KMS-11 (cell line): Measurements from ENCODE around the gene FBXO2.

Experiments
- H2AFZ ChIP-seq: fragments of 200-600 bp; sonication (generic); 2 replicates; pipeline ENCODE4 v1.6.1; 2016; ENCODE audit warnings: antibody characterized with exemption, mixed run types, low read depth
- H3K27ac ChIP-seq: fragments of 200-600 bp; sonication (generic); 2 replicates; pipeline ENCODE4 v1.6.1; 2016; ENCODE audit warnings: mild to moderate bottlenecking, mixed run types
- H3K27me3 ChIP-seq: fragments of 200-600 bp; sonication (generic); 2 replicates; pipeline ENCODE4 v1.6.1; 2017; ENCODE audit warnings: mild to moderate bottlenecking, low read depth, mixed run types, moderate library complexity; ENCODE audit not compliant: insufficient read depth
- H3K36me3 ChIP-seq: fragments of 200-600 bp; sonication (generic); 2 replicates; pipeline ENCODE4 v1.6.1; 2017; ENCODE audit warnings: mild to moderate bottlenecking, mixed run types; ENCODE audit not compliant: insufficient read depth
- H3K4me1 ChIP-seq: fragments of 200-600 bp; sonication (generic); 2 replicates; pipeline ENCODE4 v1.6.1; 2016; ENCODE audit warnings: mild to moderate bottlenecking, low read depth, mixed run types; ENCODE audit not compliant: poor library complexity, severe bottlenecking
- H3K4me2 ChIP-seq: fragments of 200-600 bp; sonication (generic); 2 replicates; pipeline ENCODE4 v1.7.0; 2016; ENCODE audit warnings: mild to moderate bottlenecking, mixed run types
- H3K4me3 ChIP-seq: fragments of 200-600 bp; sonication (generic); IDR thresholded peaks from 2 replicates; pipeline ENCODE4 v1.6.1; 2017; ENCODE audit warnings: low read depth, low read length, mixed read lengths; ENCODE audit not compliant: insufficient read depth
- H3K79me2 ChIP-seq: fragments of 200-600 bp; sonication (generic); 2 replicates; pipeline ENCODE4 v1.6.1; 2016; ENCODE audit warnings: low read depth, mixed run types; ENCODE audit not compliant: insufficient read depth
- H3K9ac ChIP-seq: fragments of 200-600 bp; sonication (generic); 2 replicates; pipeline ENCODE4 v1.6.1; 2016; ENCODE audit warnings: mild to moderate bottlenecking, mixed run types
- H4K20me1 ChIP-seq: fragments of 200-600 bp; sonication (generic); 2 replicates; pipeline ENCODE4 v1.6.1; 2016; ENCODE audit warnings: mild to moderate bottlenecking, mixed run types; ENCODE audit not compliant: insufficient read depth
- CTCF ChIP-seq: fragments of 200-600 bp; sonication (generic); conservative IDR thresholded peaks from 2 replicates; pipeline ENCODE4 v1.6.1; 2017; ENCODE audit warnings: low read depth, mild to moderate bottlenecking, antibody characterized with exemption, low read length, moderate library complexity, mixed read lengths

FBXO2 gene

GRCh38 chr1:11634365-11635192, 19.6 kb downstream of the FBXO2 start:
- H3K9ac ChIP-seq, result no peak overlapping the region
- no peaks in the 10 kb centered on the region for H3K4me1 ChIP-seq
- no peak for TF ChIP-seq CTCF
- H3K4me2 ChIP-seq, result no peak overlapping the region
- H3K4me3 ChIP-seq, result no peak overlapping the region
- no peak overlapping the region for H3K27ac ChIP-seq
- no peaks in the 10 kb centered on the region for H3K36me3 ChIP-seq
- peaks cover 82% of the 10 kb centered on the region for H3K27me3 ChIP-seq
- H2AFZ ChIP-seq, result no peak overlapping the region
- no peaks in the 10 kb centered on the region for H4K20me1 ChIP-seq
- H3K79me2 ChIP-seq, result no peaks in the 10 kb centered on the region

DNA sequence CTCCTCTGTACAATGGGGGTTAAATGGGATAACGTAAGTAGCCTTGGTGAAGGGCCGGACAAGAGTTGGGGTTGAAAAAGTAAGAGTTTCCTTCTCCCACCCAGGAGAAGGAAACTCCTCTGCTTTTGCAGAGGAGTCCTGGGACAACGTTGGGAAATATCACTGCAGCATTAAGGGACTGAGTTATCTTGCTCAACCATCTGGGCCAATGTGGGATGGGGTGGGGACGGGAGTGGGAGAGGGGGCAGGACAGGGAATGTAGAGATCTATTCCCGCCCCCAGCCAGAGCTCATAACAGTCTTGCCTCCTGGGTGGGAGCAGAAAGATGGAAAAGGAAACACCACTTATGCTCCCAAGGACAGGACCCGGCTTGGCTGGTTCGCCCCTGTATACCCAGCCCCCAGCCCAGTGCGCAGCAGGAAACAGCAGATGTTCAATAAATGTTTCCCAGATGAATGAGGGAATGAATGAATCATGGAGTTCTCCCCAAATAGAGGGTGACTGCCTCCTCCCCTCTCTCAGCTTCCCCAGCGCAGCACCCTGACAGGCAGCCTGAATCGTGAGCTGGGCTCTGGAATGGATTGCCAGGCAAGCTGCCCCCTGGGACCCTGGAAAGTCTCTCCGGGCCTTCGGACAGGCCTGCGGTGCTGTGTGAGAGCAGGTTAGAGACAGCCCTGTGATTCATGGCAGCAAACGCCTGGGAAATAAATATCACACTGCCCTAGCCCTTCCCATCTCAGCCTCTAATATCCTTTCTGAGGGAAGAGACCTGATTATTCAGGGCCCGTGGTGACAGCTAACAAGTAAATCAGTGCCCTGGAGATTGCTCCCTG, 24.8 kb downstream of the FBXO2 start:
- Histone ChIP-seq H3K27me3 (peaks cover 94% of the 10 kb centered on the region), H3K36me3 (no peaks in the 10 kb centered on the region), H3K9ac (no peak overlapping the region), H3K27ac (no peak overlapping the region), H2AFZ (no peak overlapping the region), H4K20me1 (no peaks in the 10 kb centered on the region), H3K4me3 (no peak overlapping the region), H3K4me1 (no peaks in the 10 kb centered on the region), H3K79me2 (no peaks in the 10 kb centered on the region), H3K4me2 (no peak overlapping the region)
- TF ChIP-seq CTCF, result no peak

DNA sequence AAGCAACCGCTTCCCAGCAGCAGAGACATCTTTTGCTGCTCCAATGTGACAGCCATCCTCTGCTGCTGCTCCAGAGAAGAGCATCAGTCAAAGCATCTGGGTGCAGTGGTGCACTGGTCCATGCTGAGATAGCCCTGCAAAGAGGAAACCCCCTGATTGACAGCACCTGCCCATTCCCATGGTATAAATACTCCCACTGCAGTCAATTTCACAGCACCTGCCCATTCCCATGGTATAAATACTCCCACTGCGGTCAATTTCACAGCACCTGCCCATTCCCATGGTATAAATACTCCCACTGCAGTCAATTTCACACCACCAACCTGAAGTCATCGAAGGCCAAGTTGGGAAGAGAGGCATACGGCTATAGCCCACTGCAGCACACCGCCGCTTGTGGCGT, 25.5 kb downstream of the FBXO2 start:
- H3K9ac ChIP-seq, result no peak overlapping the region
- H3K27ac ChIP-seq, result no peak overlapping the region
- no peaks in the 10 kb centered on the region for H3K36me3 ChIP-seq
- no peaks in the 10 kb centered on the region for H3K4me1 ChIP-seq
- H3K4me2 ChIP-seq, result no peak overlapping the region
- peaks cover 88% of the 10 kb centered on the region for H3K27me3 ChIP-seq
- no peak overlapping the region for H3K4me3 ChIP-seq
- TF ChIP-seq CTCF, result no peak
- no peak overlapping the region for H2AFZ ChIP-seq
- H3K79me2 ChIP-seq, result no peaks in the 10 kb centered on the region
- H4K20me1 ChIP-seq, result no peaks in the 10 kb centered on the region

DNA sequence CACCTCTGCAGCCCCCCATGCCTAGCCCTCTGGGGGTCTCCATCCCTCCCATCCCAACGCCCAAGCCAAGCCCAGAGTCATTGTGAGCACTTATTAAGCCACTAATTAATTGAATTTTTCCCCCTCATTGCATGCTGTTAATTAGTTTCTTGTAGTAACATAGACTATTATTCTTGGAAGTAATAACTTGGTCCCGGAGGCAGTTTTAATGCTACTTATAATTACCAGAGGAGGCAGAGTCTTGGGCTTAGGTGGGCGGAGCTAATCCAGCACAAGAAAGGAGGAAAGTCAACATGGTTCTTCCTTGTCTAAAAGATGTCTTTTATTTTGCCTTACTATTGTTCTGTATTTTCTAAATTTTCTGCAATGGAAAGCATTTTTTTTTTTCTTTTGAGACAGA, 27.7 kb downstream of the FBXO2 start:
- peaks cover 76% of the 10 kb centered on the region for H3K27me3 ChIP-seq
- no peak overlapping the region for H3K9ac ChIP-seq
- H2AFZ ChIP-seq, result no peak overlapping the region
- H3K4me3 ChIP-seq, result no peak overlapping the region
- TF ChIP-seq CTCF, result no peak
- H3K36me3 ChIP-seq, result no peaks in the 10 kb centered on the region
- H3K4me2 ChIP-seq, result no peak overlapping the region
- H3K79me2 ChIP-seq, result no peaks in the 10 kb centered on the region
- no peaks in the 10 kb centered on the region for H3K4me1 ChIP-seq
- H3K27ac ChIP-seq, result no peak overlapping the region
- H4K20me1 ChIP-seq, result no peaks in the 10 kb centered on the region
